GM18858 (cell line): Measurements from ENCODE around the gene RTEL1.
"Not testable (repeated sequence)": the region's sequence is repeated elsewhere in the genome, so short reads cannot be mapped to it uniquely, and the experiment has no call there.

Source experiments
- ATAC-seq: cut with Tn5 transposase; IDR thresholded peaks from one replicate; pipeline ENCODE4 v1.9.1; 2021; ENCODE audit not compliant: unreplicated experiment

The RTEL1 gene, protein sequence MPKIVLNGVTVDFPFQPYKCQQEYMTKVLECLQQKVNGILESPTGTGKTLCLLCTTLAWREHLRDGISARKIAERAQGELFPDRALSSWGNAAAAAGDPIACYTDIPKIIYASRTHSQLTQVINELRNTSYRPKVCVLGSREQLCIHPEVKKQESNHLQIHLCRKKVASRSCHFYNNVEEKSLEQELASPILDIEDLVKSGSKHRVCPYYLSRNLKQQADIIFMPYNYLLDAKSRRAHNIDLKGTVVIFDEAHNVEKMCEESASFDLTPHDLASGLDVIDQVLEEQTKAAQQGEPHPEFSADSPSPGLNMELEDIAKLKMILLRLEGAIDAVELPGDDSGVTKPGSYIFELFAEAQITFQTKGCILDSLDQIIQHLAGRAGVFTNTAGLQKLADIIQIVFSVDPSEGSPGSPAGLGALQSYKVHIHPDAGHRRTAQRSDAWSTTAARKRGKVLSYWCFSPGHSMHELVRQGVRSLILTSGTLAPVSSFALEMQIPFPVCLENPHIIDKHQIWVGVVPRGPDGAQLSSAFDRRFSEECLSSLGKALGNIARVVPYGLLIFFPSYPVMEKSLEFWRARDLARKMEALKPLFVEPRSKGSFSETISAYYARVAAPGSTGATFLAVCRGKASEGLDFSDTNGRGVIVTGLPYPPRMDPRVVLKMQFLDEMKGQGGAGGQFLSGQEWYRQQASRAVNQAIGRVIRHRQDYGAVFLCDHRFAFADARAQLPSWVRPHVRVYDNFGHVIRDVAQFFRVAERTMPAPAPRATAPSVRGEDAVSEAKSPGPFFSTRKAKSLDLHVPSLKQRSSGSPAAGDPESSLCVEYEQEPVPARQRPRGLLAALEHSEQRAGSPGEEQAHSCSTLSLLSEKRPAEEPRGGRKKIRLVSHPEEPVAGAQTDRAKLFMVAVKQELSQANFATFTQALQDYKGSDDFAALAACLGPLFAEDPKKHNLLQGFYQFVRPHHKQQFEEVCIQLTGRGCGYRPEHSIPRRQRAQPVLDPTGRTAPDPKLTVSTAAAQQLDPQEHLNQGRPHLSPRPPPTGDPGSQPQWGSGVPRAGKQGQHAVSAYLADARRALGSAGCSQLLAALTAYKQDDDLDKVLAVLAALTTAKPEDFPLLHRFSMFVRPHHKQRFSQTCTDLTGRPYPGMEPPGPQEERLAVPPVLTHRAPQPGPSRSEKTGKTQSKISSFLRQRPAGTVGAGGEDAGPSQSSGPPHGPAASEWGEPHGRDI (N-terminal part only)

DNA sequence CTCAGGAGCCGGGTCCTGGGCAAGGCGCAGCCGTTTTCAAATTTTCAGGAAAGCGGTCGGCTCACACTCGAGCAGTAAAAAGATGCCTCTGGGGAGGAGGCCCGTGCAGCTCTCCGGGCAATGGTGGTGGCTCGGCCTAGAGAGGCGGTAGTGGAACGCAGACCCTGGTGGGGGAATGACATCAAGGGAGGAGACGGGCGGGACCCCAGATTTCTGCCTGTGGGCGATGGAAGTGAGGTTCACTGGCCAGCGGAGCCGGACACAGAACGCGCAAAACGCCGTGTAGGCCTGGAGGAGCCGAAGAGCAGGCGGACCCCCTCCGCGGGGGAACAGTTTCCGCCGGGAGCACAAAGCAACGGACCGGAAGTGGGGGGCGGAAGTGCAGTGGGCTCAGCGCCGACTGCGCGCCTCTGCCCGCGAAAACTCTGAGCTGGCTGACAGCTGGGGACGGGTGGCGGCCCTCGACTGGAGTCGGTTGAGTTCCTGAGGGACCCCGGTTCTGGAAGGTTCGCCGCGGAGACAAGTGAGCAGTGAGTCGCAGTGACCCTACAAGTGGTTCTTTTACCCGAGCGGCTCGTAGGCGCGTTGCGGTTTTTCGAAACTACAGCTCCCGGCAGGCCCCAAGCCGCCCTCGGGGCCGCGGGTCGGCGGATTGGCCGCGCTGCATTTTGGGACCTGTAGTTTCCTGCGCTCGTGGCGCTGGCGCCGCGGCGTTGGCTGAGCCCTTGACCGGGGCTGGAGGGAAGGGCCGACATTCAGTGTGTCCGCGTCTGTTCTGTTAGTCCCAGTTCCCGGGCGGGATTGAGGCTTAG is at the start of gene RTEL1:
RTEL1 (plus strand) TSS at position 376 of the 812 bp plus-strand sequence. CDS start 1,091 bp downstream, outside the sequence.
- ATAC-seq = peak; percentile 49

DNA sequence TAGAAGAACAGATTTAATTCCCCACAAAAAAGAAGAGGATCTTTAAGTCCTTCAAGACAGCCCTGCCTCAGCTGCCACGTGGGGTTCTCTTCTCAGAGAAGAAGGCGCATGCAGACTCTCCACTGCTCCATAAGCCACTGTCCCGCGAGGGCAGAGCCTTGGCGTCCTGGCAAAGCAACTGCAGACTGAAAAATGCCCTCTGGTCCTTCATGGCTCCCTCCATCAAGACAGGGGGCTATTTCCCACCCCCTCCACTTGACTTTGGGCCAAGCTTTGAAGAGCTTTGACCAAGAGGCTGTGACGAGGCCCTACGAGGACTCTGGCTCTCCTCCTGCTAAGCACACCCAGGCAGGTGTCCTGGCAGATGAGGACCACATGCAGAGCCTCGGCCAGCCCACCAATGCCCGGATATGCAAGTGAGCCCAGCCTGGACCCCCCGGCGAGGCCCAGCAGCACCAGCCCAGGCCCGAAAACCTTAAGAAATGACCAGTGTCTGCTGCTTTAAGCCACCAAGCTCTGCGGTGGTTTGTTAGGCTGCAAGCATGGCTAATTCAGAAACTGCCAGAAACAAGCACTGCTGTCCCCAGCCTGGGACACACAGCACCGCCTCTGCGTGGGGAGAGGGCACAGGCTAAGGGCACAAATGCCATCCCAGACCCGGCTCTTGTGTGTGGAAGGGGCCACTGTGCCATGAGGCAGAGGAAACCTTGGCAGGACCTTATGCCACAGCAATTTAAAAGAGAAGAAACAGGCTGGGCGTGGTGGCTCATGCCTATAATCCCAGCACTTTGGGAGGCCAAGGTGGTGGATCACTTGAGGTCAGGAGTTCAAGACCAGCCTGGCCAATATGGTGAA is 47.3 kb upstream of the RTEL1 start:
- no peak for ATAC-seq

DNA sequence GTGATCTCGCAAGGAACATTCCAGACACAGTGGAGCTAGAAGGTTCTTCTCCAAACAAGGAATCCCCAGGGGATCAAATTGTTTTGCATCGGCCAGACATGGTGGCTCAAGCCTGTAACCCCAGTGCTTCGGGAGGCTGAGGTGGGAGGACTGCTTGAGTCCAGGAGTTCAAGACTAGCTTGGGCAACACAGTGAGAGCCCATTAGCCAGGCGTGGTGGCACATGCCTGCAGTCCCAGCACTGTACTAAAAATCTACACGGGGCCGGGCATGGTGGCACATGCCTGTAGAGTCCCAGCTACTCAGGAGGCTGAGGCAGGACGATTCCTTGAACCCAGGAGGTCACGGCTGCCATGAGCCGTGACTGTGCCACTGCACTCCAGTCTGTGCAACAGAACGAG is 46.5 kb upstream of the RTEL1 start:
- no peak for ATAC-seq

DNA sequence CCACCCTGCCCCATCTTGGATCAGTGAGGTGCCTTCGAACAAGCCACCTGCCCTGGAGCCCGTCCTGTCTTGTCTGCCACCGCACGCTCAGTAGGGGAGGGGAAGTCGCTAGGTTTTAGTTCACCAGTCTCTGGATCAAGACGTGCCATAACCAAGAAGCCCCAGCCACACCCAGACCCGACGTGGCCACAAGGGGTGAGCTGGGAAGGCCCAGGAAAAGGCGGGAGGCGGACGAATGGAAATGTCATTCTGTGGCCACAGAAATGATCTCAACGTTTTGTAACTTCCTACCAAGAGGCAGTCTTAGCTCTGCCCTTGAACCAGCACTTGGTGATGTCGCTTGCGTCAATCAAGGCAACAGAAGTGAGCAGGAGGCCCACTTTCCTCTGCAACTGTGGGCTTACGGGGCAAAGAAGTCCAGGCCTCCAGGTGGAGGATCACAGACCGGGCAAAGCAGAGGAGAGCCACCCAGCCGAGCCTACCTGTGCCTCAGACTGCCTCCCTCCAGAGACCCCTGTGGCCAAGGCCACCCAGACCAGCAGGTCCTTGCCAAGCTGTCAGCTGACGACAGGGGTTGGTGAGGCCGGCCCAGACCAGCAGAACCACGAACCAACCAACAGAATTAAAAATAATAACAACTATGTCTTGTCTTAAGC is 45.7 kb upstream of the RTEL1 start:
- ATAC-seq = no peak

DNA sequence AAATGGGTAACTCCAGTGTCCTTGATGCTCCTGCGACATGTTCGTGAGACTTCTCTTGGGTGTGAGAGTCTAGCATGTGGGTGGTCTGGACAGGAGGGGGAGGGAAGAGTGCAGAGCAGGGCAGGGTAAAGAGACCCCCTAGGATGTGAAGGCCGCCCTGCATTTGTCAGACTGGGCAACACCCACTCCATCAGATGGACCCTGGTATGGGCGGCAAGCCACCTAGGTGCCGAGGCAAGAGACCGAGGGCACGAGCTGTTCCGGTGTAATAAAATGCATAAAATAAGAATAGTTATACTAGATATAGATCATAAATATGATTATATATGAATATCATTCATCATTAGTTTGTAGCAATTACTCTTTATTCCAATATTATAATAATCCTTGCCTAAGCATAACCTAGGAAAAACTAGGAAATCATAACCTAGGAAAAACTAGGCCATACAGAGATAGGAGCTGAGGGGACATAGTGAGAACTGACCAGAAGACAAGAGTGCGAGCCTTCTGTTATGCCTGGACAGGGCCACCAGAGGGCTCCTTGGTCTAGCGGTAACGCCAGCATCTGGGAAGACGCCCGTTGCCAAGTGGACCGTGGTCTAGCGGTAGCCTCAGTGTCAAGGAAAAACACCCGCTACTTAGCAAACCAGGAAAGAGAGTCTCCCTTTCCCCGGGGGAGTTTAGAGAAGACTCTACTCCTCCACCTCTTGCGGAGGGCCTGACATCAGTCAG is 44.1 kb upstream of the RTEL1 start:
- not testable (repeated sequence) for ATAC-seq

DNA sequence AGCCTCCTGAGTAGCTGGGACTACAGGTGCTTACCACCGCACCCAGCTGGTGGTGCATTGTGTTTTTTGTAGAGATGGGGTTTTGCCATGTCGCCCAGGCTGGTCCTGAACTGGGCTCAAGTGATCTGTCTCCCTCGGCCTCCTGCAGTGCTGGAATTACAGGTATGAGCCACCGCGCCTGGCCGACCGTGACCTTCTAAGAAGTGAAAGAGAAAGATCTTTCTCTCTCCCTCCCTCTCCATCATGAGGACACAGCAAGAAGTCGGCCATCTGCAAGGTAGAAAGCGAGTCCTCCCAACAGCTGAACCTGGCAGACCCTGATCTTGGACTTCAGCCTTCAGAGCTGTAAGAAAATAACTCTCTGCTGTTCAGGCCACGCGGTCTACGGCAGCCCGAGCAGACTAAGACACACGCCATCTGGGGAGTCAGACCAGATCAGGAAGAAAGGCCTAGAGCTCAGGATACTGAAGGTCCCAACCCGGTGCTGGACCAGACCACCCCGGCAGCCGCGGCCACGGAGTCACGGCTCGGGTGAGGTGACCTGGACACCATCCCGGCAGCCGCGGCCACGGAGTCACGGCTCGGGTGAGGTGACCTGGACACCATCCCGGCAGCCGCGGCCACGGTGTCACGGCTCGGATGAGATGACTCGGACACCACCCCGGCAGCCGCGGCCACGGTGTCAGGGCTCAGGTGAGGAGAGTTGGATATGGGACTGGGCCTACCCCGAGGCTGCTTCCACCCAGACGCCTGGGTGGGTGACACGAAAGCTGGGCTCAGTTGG is 40.8 kb upstream of the RTEL1 start:
- ATAC-seq = no peak

DNA sequence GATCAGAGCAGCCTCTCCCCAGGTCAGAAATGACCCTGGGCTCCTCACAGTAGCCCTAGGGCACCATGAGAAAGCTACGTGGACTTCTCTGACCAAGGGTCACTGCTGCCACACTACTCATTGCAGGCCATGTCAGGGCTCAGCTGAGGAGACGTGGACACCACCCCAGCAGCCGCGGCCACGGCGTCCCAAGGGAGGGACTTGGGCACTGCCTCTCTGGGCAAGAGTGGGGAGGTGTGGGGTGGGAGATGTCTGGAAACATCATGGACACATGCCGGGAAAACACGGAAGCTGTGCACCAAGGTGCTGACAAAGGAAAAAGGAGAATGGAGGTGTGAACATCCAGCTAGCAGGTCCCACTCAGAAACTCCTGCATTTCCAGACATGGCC is 40.2 kb upstream of the RTEL1 start:
- ATAC-seq = no peak

DNA sequence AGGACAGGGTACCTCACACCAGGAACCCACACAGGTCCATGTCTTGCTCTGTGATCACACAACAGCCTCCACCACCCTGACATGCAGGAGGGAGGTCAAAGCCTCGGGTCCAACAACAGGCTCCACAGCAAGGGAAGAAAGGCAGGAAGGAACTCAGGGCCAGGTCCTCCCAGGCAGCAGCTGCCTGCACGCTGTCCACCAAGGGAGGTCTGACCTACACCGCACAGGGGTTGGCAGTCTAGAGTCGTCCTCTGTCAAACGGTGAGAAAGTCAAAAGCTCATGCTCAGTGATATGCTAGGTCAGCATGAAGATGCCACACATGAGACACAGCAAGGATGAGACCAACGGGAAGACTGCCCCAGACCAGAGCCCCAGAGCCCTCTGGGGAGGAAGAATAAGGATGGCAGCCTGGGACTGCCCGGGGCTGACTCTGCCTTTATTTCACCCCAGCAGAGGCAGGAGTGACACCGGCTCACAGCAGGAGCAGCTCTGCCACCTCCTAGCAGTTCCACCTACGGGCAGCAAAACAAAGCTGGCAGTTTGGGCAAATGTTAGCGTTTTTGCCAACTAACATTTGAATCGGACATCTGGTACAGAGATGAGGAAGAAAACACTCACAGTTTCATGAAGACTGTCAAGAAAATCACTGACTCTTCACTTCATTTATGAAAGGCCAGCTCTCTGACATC is 39.7 kb upstream of the RTEL1 start:
- ATAC-seq = no peak

DNA sequence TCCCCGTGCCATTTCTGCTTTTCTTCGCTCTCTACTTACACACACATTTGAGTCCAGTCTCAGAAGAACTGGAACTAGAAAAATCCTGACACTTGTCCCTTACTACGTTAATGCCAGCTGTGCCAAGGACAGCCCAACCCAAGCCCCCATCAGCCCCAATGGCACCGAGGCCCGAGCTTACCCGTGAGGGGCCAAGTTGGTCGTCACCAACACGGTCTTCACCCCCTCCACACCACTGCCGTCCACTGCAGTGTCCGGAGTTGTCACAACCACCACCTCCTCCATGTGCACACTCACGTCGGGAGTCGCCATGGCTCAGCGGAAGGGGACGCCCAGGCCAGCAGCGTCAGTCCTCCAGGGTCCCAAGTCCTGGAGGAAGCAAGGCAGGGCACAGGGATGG is 39.0 kb upstream of the RTEL1 start:
- ATAC-seq = no peak

DNA sequence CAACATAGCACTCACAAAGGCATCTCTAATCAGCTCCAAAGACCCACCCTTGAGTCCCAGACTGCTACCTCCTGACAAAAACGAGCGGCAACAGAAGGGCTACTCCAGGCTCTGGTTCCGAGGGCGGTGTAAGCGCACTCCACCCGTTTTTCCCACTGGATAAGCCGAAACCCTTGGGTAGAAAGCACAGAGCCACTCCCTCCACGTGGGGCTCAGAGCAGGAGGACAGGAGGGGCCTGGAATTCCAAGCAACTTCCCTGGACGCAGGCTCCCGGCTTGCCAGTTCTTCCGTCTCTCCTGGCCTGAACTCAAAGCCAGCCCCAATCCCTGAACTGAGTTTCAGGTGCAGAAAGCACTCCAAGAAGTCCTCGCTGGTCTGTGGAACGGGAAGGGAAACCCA is 38.6 kb upstream of the RTEL1 start:
- ATAC-seq = no peak

DNA sequence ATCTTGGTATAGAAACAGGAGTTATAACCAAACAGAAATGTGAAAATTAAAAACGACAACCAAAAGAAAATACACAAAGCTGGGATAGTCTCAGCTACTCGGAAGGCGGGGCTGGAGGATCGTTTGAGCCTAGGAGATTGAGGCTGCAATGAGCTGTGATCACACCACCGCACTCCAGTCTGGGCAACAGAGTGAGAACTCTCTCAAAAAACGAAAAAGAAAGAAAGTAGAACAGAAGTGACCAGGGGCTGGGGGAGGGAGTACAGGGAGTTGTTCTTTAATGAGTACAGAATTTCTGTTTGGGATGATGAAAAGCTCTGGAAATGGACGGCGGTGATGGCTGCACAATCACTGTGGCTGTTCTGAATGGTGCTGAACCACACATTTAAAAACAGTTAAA is 37.1 kb upstream of the RTEL1 start:
- no peak for ATAC-seq

DNA sequence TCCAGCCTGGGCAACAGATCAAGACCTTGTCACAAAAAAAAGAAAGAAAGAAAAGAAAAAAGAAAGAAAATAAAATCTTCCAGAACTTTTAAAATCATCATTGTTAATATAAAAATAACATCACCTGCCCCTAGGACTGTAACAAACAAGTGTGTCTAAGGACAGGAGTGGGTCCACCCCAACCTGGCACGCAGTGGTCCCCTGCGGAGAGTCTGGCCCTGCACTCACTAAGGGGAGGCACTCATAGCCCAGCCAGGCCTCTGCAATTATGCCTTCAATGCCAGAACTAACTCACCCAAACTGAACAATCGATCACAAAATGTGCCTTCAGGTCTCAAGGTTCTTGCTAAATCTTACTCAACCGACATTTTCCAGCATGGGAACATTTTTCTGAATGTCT is 36.0 kb upstream of the RTEL1 start:
- ATAC-seq = no peak

DNA sequence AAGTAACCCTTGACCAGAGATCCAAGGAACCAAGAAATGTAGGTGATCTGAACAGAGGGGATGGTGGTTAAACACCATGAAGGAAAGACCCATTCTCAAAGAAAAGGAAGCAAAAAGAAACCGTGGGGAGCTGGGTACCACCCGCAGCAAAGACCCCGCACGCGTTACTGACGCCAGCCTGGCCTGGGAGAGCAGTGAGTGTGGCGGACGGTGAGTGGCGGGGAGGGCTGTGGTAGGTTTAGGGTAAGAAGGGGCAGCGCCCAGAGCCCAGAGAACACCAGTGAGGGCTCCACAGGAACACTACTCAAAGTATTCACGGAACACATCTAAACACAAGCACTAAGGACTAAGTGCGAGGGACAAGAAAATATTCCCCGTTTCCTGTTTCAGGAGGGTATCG is 35.4 kb upstream of the RTEL1 start:
- ATAC-seq = no peak

DNA sequence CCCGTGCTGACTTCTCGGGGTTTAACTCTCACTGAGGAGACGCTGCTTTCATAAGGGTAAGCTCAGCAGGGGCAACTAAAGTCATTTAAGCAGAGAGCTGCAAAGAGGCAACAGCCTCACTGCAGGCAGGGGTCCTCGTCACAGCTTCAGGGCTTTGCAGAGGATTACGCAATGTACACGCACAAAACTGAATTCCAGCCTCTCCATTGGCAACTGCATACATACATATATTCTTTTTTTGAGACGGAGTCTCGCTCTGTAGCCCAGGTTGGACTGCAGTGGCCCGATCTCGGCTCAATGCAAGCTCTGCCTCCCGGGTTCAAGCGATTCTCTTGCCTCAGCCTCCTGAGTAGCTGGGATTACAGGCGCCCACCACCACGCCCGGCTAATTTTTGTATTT is 33.6 kb upstream of the RTEL1 start:
- no peak for ATAC-seq

DNA sequence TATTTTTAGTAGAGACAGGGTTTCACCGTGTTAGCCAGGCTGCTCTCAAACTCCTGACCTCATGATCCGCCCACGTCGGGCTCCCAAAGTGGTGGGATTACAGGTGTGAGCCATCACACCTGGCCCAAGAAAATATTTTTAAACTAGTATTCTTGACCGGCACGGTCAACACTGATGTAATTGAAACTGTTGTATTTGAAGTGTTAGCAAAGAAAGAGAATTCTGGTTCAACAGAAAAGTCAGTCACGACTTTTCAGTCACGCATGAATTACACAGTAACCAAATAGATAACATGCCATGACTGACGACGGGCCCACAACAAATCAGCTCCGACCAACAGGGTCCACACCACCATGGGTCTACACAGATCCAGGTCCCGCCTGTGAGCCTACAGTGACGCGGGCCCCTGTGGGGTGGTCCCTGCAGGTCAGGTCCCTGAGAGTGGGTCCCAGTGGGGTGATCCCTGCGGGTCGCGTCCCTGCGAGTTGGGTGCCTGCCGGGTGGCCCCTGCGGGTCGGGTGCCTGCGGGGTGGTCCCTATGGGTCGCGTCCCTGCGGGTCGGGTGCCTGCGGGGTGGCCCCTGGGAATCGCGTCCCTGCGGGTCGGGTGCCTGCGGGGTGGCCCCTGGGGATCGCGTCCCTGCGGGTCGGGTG is 32.2 kb upstream of the RTEL1 start:
- ATAC-seq = no peak

DNA sequence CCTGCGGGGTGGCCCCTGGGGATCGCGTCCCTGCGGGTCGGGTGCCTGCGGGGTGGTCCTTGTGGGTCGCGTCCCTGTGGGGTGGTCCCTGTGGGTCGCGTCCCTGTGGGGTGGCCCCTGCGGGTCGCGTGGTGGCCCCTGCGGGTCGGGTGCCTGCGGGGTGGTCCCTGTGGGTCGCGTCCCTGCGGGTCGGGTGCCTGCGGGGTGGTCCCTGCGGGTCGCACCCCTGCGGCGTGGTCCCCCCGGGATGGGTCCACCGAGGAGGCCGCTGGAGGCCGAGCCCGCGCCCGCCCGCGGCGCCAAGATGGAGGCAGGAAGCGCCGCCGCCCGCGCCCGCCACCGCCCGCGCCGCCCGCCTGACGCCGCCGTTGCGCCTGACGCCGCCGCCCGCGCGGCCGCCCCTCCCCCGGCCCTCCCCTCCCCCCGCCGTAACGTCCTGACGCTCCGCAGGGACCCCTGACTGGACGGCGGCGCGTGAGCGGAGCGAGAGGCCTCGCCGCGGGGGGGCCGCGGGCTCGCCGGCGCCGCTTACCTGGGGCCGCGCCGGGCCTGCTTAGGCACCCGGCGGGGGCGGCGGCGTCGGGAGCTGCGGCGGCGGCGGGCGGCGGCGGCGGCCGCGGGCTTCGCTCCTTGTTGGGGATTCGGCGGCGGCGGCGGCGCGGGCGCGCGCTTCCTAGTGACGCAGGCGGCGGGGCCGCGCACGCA is 31.5 kb upstream of the RTEL1 start, which contains the start of gene GMEB2:
GMEB2 (minus strand) TSS at position 678 of the 705 bp plus-strand sequence. CDS start 7,704 bp downstream, outside the sequence.
- ATAC-seq = peak; percentile 35
